M059J (cell line): Measurements from ENCODE around the gene PAEP. TPM values are rescaled to one million over a fixed set of nuclear protein-coding genes. Genes with fewer than 3 reads are reported as not detected.

ENCODE experiments used
- DNase-seq: peaks from one replicate; pipeline ENCODE4 v3.0.0-alpha.2; 2012; ENCODE audit warnings: low read depth
- total RNA-seq: library from RNA; depleted of rRNA; stranded (reverse); fragments of >200 nt; shearing (Covaris generic); gene quantifications from 2 replicates; pipeline ENCODE4 v1.2.3, GENCODE V29; 2014

PAEP gene
- total RNA-seq, 1 experiment from 2014 or later: not detected

DNA sequence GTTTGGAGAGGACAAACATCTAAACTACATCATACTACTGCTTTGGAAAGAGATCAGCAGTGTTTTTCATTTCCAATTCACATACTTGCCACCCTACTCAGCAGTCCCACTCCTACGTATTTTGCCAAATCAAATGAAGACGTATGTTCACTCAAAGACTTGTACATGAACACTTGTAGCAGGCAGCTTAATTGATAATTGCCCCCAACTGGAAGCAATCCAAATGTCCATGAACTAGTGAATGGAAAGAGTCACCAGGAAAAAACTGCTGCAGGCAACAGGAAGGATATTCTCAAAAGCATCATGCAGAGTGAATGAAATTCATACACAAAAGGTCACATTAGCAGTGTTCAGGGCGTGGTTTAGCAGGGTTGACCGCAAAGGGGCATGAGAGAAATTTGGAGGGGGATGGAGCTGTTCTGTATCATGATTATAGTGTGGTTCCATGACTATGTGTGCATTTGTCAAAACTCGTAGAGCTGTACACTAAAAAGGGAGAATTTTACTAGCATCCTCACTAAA, 38.8 kb downstream of the PAEP start:
- DNase-seq: no peak

DNA sequence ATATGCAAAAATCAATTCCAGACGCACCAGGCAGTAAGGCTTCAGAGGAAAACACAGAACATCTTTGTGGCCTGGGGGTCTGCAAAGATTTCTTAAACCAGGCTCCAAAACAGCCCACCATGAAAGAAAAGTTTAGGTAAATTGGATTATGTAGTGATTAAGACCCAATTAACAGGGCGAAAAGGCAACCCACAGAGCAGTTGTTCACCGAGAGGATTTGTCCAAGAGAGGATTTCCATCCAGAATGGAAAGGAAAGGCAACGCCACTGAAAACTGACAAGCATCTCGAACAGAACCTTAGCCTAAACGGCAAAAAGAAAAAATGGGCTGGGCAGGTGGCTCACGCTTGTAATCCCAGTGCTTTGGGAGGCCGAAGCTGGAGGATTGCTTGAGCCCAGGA, 40.4 kb downstream of the PAEP start:
- DNase-seq: no peak

DNA sequence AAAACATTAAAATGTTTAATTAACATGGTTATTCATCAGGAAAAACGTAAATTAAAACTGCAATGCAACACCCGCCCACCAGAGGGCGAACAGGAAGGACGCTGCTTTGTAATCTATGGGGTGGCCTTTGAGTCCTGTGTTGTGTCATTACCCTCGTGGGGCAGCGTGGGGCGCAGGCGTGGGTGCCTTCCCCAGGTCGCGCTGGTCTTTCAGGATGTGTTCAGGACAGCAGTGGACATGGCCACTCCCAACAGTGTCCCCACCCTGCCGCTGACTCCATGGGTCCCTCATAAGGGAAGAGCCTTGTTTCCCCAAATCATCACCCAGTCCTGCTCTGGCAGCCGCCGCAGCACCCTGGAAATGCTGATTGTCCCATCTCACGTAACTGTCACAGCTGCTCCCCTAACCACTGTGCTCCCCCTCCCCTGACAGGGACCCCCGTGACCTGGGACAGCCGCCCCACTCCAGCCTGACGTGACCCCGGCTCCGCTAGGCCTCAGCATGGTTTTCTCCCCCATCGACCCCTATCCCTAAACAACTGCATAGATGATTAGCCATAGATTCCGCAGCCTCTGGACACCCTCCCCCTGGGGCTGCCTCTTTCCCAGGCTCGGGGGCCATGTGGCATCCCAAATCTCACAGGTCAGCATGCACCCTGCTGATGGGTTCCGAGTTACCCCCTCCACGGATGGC, 41.4 kb downstream of the PAEP start:
- DNase-seq: peak; percentile 25

DNA sequence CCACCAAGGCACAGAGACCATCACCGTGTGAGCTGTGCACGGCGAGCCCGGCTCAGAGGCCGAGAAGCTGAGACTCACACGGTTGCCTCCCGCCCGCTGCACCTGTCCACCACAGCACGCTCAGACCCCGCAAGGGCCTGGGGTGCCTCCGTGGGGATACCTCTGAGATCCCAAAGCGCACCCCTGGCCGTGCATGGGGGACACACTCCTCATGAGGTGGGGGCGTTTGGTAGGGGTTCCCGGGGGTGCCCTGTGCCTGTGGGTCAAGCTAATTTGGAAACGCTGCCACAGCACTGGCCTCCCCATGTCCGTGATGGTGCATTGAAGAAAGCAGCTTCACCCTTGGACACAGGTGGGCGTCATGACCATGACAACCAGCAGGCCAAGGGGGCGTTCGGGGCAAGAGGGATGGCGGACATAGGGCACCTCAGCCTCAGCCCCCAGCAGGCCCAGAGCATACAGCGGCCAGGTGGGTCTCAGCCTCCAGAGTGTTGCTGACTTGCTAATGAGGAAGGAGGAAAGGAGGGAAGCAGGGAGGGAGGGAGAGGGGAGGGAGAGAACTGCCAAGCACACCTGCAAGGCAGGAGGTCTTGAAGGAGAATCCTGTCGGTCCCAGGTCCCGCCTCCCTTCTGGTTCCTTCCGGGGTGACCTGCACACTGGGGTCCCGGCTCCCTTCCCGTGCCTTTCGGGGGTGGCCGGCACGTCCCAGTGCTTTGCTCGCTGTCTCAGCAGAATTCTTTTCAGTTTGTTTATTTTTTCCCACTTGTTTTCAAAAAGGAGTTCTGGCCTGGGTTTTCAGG, 43.1 kb downstream of the PAEP start:
- DNase-seq: no peak

DNA sequence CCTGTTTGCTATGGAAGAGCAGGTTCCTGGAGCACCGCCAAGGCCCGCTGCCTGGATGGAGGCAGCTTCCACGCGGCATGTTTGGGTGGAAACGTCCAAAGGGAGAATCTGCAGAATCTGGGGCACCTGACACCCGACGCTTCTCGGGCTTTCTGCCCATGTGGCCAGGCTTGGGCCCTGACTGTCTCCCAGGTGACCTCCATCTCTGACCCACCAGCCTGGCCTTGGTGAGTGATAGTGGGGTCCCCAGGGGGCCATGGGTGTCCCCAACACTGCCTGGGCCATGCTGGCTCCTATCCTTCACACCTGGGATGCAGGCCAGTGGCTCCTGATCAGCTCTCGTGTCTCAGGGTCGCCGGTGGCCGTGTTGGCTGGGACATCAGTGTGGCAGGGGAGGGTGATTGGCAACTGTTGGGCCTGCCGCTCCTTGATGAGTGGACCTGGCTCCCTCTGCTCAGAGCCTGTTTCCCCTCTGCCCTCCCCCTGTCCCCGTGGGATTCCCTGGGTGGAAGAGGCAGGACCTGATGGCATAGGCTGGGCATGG, 43.8 kb downstream of the PAEP start:
- no peak for DNase-seq

DNA sequence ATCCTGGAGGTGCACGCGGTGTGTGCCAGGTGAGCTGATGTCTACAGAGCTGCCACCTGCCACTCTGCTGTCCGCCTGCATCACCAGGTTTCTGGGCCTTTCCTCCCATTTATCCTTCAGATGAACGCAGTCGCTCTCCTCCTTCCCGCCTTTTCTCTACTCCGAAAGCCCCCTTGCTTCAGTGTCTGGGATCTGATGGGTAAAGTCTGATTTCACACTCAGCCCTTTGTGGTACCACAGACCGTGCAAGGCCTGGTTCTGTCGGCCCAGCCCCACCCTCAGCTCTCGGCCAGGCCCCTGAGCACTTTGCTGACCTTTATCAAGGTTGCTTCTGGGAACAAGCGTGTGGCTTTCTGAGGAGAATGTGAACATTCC, 45.3 kb downstream of the PAEP start:
- DNase-seq: no peak

DNA sequence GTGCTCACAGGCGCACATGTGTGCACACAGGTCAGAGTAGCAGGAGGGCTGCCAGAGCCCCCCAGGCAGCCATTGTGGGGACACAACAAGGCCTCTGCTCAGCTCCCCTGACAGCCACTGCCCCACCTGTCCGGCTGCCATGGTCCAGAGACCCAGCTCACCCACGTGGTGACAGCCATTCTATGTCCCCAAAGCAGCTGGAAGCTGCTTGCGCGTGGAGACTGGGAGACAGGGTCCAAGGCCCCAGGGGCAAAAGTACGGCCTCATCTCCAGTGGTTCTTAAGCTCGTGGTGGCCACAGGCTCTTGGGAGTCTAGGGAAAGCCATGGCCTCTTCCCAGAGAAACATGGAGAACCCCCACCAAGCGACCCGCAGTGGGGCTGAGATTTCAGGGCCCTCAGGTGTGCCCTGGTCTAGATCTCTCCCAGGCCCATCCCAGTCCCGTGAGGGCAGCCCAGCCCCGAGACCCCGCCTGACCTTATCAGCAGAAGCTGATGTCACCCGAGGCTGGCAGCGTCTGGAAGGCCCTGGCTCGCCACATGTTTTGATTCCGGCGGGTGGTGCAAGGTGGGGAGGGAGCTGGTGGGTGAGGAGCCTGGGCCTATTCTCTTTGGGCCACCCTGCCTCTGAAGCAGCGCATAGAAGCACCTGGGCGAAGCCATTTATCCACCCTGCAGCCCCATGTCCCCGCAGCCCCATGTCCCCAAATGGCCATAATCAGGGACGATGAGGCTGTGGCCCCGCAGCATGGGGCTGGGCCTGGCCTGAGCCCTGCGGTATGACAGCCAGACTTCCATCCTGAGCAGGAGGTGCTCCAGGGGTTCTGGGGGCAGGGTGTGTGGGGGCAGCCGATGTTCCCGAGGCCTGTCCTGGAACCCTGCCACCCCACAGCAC, 46.1 kb downstream of the PAEP start:
- DNase-seq: no peak

DNA sequence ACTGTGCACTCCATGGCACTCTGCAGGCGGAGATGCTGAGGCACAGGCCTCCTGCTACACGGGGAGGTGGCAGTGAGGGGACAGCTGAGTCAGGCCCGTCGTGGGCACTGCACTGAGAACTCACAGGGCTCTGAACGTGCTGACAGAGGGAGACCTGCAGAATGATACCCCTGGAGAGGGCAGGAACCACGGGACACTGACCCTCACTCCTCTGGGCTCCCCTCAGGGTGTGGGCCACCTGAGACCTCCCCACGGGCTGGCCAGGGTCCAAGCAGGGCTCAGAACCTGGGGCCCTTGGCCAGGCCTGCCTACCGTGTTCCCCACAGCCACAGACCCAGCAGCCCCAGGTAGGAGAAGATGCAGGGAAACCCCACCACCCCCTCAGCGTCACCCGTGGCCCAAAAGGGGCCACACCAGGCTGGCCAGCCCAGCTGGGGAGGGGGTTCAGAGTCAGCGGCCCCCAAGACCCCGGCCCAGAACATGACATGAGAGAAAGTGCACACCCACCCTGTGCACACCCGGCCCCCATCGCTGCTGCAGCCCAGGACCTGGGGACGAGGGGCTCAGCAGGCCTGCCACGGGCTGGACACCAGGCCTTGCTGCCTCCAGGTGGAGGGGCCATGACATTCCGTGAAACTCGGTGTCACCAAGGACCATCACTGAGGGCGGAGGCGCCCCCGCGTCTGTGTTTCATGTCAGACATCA, 46.9 kb downstream of the PAEP start:
- no peak for DNase-seq

DNA sequence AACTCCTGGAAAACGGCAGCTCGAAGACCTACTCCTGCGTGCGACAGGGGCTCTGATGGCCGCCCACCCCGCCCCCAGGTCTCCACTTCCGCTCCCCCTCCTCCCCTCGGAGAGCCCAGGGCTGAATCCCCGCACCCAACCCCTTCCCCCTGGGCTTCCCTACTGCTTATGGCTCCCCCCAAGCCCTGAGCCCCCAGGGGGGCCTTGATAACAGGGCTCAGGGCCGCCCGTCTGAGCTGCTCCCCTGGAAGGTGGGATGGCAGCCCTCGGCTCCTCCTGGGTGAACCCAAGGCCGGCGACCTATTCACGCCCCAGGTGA, 47.4 kb downstream of the PAEP start:
- DNase-seq: no peak

DNA sequence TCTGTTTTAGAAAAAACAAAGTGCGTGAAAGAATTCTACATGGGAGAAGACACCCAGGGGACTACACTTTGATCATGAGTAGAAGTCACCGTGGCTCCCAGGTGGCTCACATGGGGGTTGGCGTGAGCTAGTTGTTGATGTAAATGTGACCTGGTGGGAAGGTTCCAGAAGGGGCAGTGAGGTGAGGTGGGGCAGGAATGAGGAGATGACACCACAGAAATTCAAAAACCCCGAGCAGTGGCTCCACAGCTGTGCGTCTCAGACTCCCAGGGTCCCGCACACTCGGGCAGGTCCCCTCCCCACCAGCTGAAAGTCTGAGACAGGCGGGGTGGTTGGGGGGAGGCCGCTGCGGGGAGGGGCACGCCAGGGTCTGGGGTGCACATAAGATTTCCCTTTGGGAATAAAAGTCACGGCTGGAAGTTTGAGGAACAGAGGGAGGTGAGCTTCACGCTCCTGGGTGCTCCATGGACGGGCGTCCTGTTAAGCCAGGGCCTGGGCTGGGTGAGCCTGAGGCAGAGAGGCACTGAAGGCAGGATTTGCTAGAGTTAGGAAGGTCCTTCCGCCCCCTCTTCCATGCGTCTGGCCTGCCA, 47.9 kb downstream of the PAEP start:
- DNase-seq: no peak

DNA sequence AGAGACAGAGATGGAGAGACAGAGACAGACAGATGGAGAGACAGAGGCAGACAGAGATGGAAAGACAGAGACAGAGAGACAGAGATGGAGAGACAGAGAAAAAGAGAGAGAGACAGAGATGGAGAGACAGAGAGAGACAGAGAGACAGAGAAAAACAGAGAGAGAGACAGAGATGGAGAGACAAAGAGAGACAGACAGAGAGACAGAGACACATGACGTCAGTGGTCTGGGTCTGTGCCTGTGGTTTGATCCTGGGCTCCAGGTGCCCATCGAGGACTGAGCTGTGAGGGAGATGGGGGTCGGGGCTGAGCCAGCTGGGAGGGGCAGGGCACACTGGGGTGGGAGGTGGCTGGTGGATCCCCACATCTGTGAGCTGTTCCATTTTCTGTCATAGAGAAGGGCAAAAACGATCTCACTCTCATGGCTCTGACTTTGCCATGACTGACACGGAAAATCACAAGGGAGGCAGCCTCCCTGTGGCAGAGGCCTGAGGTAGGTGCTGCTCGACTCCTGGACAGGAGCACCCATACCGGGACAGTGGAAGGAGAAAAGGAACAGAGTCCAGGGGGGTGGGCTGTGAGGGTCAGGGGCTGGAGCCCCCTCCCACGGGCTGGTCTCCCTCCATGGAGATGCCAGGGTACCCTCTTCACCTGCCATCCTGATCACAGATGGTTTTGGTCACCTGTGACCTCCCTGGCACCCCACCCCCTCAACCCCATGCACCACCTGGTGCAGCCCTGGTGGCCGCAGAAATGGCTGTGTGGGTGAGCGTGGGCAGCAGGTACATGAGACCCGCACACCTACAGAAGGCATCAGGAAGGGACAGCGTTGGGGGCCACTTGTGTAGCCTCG, 49.0 kb downstream of the PAEP start:
- no peak for DNase-seq

DNA sequence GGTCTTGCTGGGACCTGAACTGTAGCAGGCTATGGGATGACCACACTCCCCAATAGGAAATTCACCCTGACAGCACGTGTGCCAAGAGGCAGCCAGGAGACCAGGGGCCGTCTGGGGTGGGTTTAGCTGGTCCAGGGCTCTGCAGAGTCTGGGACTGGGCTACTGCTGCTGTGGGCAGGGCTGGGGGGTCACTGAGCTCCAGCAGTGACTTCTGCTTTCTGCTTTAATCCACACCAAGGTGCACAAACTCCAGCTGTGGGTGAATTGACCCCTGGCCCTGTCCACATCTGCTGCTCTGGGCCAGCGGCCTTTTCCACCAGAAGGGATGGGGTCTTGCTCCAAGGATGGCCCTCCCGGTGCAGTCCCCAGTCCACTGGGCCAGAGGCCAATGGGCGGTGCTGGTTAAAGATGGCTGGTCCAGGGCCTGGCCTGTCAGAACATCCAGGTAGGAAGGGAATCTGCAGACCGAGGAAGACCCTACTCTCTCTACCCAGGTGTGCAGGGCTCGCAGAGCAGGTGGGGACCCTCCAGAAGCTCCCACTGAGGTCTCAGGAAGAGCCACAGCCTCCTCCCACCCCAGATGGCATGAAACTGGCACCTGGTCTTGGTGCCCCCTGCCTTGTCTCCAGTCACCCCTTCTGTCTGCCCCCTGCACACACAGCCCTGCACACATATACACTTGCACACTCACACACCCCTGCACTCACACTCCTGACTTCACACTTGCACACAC, 49.8 kb downstream of the PAEP start:
- no peak for DNase-seq

DNA sequence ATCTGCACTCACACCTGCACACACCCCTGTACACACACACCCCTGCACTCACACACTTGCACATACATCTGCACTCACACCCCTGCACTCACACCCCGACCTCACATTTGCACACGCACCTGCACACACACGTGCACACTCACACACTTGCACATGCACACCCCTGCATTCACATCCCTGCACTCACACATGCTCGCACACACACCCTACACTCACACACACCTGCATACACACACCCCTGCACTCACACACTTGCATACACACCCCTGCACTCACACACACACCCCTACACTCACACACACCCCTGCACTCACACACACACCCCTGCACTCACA, 50.3 kb downstream of the PAEP start:
- no peak for DNase-seq

DNA sequence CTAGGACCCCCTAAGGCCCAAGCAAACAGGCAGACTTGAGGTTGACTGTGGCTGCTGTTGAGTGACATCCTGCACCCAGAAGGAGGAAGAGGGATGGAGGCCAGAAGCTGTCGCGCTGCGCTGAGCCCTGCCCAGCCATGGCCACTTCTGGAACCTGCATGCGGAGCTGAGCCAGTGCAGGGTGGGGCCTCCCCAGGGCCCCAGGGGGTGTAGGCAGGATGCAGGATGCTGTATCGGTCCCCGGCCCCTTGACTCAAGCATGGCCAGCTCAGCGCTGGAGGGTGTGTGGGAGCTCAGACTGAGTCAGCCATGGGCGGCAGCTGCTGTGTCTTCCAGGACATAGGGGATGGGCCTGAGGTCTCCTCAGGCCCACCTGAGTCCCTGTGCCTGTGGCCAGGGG, 50.9 kb downstream of the PAEP start:
- DNase-seq: no peak

DNA sequence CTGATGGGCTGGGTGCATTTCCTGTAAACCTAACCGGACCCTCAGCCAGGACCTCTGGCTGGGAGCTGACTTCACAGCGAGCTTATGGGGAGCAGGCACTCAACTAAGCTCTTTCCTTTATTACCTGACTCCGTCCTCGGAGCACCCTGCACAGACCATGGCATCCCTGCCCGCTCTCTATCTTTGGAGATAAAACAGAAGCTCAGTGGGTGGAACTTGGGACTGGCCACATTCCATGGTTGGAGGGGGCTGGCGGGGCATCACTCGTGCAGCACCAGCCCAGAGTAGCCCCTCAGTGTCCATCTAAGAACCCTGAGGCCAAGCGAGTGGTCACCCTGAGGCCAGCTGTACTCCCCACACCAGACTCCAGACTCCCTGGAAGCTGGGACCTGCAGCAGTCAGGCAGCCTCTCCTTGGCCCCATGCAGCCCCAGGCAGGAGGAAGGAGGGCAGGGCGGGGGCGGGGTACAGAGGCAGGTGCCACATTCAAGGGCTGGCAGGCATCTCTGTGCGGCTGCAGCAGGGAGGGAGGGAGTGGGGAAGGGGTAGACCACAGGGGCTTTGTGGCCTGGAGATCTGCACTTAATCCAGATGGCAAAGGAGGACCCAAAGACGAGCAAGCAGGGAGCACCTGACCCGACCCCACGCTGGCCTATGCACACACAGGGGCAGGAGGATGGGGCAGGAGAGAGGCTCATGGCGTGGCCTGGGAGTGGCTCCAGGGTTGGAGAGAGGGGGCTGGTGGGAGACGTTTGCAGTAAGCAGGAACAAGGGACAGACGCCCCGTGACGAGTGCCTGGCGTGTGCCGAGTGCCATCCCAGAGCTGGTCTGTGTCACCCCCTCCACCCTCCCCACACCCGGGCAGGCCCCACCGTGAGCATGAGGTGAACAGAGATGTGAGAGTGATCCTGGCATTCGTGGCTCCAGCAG, 51.7 kb downstream of the PAEP start:
- no peak for DNase-seq

DNA sequence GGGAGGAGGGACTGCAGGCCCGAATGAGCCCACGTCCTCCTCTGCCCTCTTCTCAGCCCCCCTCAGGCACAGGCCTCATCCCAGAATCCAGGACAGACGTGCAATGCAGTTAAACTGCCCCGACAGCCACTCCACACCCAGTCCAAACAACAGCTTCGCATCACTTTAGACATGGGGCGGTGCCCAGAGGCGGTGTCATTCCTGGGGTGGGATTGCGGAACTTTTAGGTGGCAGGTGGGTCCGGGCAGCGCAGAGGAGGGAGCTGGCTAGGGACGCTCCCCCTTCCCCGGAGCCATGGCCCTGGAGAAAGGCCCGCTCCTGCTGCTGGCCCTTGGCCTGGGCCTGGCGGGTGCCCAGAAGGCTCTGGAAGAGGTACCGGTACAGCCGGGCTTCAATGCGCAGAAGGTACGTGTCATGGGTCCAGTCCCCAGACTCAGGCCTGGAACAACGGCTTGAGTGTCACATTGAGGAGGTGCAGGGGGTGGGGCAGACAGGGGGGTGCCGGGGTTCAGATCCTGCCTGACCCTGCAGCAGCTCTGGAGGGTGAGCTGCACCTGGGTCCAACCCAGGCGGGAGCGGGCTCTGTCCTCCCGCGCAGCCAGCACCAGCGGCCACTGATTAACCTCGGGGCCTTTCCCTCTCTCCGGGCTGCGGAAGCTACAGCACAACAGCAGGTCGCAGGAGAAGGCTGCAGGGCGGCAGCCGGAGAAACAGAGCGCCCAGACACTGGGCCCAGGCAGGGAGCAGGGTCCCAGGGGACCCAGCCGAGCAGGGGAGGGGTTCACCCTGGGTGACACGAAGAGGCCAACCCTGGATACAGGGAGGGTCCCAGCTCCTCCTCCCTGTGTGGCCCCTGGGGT, 52.6 kb downstream of the PAEP start:
- no peak for DNase-seq
